ENCODE measurements around the gene ATP11B. TPM values are rescaled to one million over a fixed set of nuclear protein-coding genes. Genes with fewer than 3 reads are reported as not detected.

The ATP11B gene
- total and polyA plus RNA-seq, 2 experiments from 2014 or later = 5.8 to 24.7 TPM

DNA sequence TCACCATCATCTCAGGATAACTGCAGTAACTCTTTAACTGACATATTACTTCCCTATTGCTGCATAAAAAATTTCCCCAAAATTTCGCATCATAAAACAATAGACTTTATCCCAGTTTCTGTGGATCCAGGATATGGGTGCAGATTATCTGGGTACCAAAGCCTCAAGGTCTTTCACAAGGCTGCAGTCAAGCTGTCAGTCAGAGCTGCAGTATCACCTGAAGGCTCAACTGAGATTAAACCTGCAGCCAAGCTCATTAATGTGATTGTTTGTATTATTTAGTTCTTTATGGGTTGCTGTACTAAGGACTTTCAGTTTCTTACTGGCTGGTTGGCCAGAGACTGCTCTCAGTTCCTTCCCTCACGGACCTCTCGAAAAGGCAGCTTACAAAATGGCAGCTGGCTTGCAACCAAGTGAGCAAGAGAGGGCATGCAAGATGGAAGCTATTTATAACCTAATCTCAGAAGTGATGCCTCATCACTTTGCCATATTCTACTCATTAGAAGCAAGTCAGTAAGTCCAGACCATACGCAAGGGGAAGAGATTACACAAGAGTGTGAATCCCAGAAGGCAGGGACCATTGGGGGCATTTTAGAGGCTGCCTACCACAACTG is 132.1 kb downstream of the ATP11B start:
- Mint-ChIP-seq H3K4me3 (no peak overlapping the region), H3K4me1 (peaks cover 22% of the 10 kb centered on the region), H3K27me3 (ENCODE audit: insufficient read depth, low read depth, poor library complexity) (no peaks in the 10 kb centered on the region), H3K27ac (peak overlapping the region; percentile 4; the same call in 1 of the 2 replicates), H3K9me3 (no peaks in the 10 kb centered on the region), H3K36me3 (ENCODE audit: low read depth) (peaks cover 3% of the 10 kb centered on the region; the same call in 1 of the 3 replicates)
- H3K36me3 ChIP-seq (ENCODE audit: insufficient read depth) = no peaks in the 10 kb centered on the region
- TF ChIP-seq JUNB (IDR thresholded peaks at IDR 0.05; ENCODE audit: unreplicated experiment) (no peak), POLR2AphosphoS5 (IDR thresholded peaks at IDR 0.05; ENCODE audit: low read depth) (no peak), NANOG (IDR thresholded peaks at IDR 0.05; ENCODE audit: borderline replicate concordance) (no peak), EZH2phosphoT487 (IDR thresholded peaks at IDR 0.05; ENCODE audit: unreplicated experiment) (no peak), EZH2 (IDR thresholded peaks at IDR 0.05; ENCODE audit: low read depth, unreplicated experiment) (no peak), STAT1 (IDR thresholded peaks at IDR 0.05; ENCODE audit: unreplicated experiment) (no peak), CREB1 (CRISPR knock-in tag; IDR thresholded peaks at IDR 0.05; ENCODE audit: low read depth) (no peak), ZNF331 (CRISPR knock-in tag; IDR thresholded peaks at IDR 0.05; ENCODE audit: low read depth) (no peak)
- TF ChIP-seq, protein P1, sequence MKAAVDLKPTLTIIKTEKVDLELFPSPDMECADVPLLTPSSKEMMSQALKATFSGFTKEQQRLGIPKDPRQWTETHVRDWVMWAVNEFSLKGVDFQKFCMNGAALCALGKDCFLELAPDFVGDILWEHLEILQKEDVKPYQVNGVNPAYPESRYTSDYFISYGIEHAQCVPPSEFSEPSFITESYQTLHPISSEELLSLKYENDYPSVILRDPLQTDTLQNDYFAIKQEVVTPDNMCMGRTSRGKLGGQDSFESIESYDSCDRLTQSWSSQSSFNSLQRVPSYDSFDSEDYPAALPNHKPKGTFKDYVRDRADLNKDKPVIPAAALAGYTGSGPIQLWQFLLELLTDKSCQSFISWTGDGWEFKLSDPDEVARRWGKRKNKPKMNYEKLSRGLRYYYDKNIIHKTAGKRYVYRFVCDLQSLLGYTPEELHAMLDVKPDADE (IDR thresholded peaks at IDR 0.05) = no peak
- TF ChIP-seq, protein P2, sequence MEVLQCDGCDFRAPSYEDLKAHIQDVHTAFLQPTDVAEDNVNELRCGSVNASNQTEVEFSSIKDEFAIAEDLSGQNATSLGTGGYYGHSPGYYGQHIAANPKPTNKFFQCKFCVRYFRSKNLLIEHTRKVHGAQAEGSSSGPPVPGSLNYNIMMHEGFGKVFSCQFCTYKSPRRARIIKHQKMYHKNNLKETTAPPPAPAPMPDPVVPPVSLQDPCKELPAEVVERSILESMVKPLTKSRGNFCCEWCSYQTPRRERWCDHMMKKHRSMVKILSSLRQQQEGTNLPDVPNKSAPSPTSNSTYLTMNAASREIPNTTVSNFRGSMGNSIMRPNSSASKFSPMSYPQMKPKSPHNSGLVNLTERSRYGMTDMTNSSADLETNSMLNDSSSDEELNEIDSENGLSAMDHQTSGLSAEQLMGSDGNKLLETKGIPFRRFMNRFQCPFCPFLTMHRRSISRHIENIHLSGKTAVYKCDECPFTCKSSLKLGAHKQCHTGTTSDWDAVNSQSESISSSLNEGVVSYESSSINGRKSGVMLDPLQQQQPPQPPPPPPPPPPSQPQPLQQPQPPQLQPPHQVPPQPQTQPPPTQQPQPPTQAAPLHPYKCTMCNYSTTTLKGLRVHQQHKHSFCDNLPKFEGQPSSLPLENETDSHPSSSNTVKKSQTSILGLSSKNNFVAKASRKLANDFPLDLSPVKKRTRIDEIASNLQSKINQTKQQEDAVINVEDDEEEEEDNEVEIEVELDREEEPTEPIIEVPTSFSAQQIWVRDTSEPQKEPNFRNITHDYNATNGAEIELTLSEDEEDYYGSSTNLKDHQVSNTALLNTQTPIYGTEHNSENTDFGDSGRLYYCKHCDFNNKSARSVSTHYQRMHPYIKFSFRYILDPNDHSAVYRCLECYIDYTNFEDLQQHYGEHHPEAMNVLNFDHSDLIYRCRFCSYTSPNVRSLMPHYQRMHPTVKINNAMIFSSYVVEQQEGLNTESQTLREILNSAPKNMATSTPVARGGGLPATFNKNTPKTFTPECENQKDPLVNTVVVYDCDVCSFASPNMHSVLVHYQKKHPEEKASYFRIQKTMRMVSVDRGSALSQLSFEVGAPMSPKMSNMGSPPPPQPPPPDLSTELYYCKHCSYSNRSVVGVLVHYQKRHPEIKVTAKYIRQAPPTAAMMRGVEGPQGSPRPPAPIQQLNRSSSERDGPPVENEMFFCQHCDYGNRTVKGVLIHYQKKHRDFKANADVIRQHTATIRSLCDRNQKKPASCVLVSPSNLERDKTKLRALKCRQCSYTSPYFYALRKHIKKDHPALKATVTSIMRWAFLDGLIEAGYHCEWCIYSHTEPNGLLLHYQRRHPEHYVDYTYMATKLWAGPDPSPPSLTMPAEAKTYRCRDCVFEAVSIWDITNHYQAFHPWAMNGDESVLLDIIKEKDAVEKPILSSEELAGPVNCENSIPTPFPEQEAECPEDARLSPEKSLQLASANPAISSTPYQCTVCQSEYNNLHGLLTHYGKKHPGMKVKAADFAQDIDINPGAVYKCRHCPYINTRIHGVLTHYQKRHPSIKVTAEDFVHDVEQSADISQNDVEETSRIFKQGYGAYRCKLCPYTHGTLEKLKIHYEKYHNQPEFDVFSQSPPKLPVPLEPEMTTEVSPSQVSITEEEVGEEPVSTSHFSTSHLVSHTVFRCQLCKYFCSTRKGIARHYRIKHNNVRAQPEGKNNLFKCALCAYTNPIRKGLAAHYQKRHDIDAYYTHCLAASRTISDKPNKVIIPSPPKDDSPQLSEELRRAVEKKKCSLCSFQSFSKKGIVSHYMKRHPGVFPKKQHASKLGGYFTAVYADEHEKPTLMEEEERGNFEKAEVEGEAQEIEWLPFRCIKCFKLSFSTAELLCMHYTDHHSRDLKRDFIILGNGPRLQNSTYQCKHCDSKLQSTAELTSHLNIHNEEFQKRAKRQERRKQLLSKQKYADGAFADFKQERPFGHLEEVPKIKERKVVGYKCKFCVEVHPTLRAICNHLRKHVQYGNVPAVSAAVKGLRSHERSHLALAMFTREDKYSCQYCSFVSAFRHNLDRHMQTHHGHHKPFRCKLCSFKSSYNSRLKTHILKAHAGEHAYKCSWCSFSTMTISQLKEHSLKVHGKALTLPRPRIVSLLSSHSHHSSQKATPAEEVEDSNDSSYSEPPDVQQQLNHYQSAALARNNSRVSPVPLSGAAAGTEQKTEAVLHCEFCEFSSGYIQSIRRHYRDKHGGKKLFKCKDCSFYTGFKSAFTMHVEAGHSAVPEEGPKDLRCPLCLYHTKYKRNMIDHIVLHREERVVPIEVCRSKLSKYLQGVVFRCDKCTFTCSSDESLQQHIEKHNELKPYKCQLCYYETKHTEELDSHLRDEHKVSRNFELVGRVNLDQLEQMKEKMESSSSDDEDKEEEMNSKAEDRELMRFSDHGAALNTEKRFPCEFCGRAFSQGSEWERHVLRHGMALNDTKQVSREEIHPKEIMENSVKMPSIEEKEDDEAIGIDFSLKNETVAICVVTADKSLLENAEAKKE (CRISPR knock-in tag; IDR thresholded peaks at IDR 0.05) = no peak
- TF ChIP-seq, protein P3, sequence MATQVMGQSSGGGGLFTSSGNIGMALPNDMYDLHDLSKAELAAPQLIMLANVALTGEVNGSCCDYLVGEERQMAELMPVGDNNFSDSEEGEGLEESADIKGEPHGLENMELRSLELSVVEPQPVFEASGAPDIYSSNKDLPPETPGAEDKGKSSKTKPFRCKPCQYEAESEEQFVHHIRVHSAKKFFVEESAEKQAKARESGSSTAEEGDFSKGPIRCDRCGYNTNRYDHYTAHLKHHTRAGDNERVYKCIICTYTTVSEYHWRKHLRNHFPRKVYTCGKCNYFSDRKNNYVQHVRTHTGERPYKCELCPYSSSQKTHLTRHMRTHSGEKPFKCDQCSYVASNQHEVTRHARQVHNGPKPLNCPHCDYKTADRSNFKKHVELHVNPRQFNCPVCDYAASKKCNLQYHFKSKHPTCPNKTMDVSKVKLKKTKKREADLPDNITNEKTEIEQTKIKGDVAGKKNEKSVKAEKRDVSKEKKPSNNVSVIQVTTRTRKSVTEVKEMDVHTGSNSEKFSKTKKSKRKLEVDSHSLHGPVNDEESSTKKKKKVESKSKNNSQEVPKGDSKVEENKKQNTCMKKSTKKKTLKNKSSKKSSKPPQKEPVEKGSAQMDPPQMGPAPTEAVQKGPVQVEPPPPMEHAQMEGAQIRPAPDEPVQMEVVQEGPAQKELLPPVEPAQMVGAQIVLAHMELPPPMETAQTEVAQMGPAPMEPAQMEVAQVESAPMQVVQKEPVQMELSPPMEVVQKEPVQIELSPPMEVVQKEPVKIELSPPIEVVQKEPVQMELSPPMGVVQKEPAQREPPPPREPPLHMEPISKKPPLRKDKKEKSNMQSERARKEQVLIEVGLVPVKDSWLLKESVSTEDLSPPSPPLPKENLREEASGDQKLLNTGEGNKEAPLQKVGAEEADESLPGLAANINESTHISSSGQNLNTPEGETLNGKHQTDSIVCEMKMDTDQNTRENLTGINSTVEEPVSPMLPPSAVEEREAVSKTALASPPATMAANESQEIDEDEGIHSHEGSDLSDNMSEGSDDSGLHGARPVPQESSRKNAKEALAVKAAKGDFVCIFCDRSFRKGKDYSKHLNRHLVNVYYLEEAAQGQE (IDR thresholded peaks at IDR 0.05; ENCODE audit: unreplicated experiment) = no peak
- TF ChIP-seq, protein P4, sequence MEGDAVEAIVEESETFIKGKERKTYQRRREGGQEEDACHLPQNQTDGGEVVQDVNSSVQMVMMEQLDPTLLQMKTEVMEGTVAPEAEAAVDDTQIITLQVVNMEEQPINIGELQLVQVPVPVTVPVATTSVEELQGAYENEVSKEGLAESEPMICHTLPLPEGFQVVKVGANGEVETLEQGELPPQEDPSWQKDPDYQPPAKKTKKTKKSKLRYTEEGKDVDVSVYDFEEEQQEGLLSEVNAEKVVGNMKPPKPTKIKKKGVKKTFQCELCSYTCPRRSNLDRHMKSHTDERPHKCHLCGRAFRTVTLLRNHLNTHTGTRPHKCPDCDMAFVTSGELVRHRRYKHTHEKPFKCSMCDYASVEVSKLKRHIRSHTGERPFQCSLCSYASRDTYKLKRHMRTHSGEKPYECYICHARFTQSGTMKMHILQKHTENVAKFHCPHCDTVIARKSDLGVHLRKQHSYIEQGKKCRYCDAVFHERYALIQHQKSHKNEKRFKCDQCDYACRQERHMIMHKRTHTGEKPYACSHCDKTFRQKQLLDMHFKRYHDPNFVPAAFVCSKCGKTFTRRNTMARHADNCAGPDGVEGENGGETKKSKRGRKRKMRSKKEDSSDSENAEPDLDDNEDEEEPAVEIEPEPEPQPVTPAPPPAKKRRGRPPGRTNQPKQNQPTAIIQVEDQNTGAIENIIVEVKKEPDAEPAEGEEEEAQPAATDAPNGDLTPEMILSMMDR (conservative IDR thresholded peaks at IDR 0.05; ENCODE audit: low read depth in 2 of 2) = no peak
- H3K4me1 ChIP-seq (ENCODE audit: insufficient read depth) = peaks cover 6% of the 10 kb centered on the region
- no peaks in the 10 kb centered on the region for H3K27me3 ChIP-seq (ENCODE audit: insufficient read depth)
- no peak overlapping the region for H3K4me3 ChIP-seq
- ATAC-seq (no peak), DNase-seq (ENCODE audit: low spot score) (no peak)
- H3K9me2 ChIP-seq (ENCODE audit: insufficient read depth) = no peaks in the 10 kb centered on the region
- no peaks in the 10 kb centered on the region for H3K79me2 ChIP-seq (replicated peaks; ENCODE audit: insufficient read depth)
- H3K4me2 ChIP-seq = no peak overlapping the region
- H2AFZ ChIP-seq = no peak overlapping the region
- no peak overlapping the region for H3K27ac ChIP-seq (ENCODE audit: low read depth)
- H4K20me1 ChIP-seq (replicated peaks; ENCODE audit: insufficient read depth) = no peaks in the 10 kb centered on the region
- no peaks in the 10 kb centered on the region for H3F3A ChIP-seq (replicated peaks; ENCODE audit: low read depth)
